ENCODE results near the gene PARP15.
A peak's percentile ranks its signal among the peaks of the same experiment; 100 is the strongest.

- TF ChIP-seq CTCF (conservative IDR thresholded peaks at IDR 0.05 in 1 of 2, IDR thresholded peaks at IDR 0.05 in 1 of 2; ENCODE audit: low read depth in 1 of 2, low read length in 2 of 2) (peak; percentile 45 to 63), EZH2 (IDR thresholded peaks at IDR 0.05; ENCODE audit: low read length, missing control alignments) (no peak)
Observed at GRCh38 chr3:122560680-122561079, 16.8 kb upstream of the PARP15 start.
